HEK293 (cell line): ENCODE data around the gene NBPF20.
A peak's percentile ranks its signal among the peaks of the same experiment; 100 is the strongest.
"Not testable (repeated sequence)": the region's sequence is repeated elsewhere in the genome, so short reads cannot be mapped to it uniquely, and the experiment has no call there.

ENCODE experiments used
- CTCF ChIA-PET: fragments of 350-600 bp; formaldehyde crosslinking; extraction: SDS; loops from one replicate; lab custom pipeline; 2021; ENCODE audit warnings: antibody characterized with exemption; lab: Yijun Ruan, JAX
- POLR2A ChIA-PET: fragments of 300-600 bp; formaldehyde crosslinking; extraction: SDS; loops from one replicate; lab custom pipeline; 2020; ENCODE audit warnings: antibody characterized with exemption, inconsistent platforms; lab: Yijun Ruan, JAX
- H3K27ac ChIP-seq: fragments of 200-500 bp; sonication (Bioruptor generic); 2 replicates; pipeline ENCODE4 v1.5.1; 2014; ENCODE audit warnings: low read depth, low read length, control low read depth, inconsistent platforms; ENCODE audit errors: extremely low read depth
- H3K36me3 ChIP-seq, 2 experiments: fragments of 200-500 bp in 1 of 2; sonication (Bioruptor generic) in 1 of 2; 1 replicate in 1 of 2; 2 replicates in 1 of 2; pipeline ENCODE4 v1.5.1; 2014 to 2017; ENCODE audit warnings: inconsistent platforms in 2 of 2, low read length in 2 of 2; ENCODE audit not compliant: control insufficient read depth in 2 of 2, insufficient read depth in 1 of 2
- H3K4me1 ChIP-seq: fragments of 200-500 bp; sonication (Bioruptor generic); 2 replicates; pipeline ENCODE4 v1.5.1; 2014; ENCODE audit warnings: mild to moderate bottlenecking, low read length, inconsistent platforms; ENCODE audit not compliant: control insufficient read depth, insufficient read depth
- H3K4me3 ChIP-seq: 2 replicates; pipeline ENCODE4 v1.5.1; 2011; ENCODE audit warnings: low read depth, mild to moderate bottlenecking, control low read depth, low read length, moderate library complexity
- H3K9me3 ChIP-seq: fragments of 200-500 bp; sonication (Bioruptor generic); 2 replicates; pipeline ENCODE4 v1.5.1; 2014; ENCODE audit warnings: low read depth, low read length, inconsistent platforms; ENCODE audit not compliant: control insufficient read depth, insufficient read depth
- BCL11A ChIP-seq: fragments of 450-650 bp; formaldehyde crosslinking; IDR thresholded peaks from 2 replicates; pipeline ENCODE4 v1.5.1; 2016; ENCODE audit warnings: low read depth, missing biosample characterization, missing genetic modification characterization
- BCL11B ChIP-seq: fragments of 450-650 bp; formaldehyde crosslinking; IDR thresholded peaks from 2 replicates; pipeline ENCODE4 v1.5.1; 2016; ENCODE audit warnings: low read depth, missing biosample characterization, missing genetic modification characterization
- GLIS2 ChIP-seq: fragments of 450-650 bp; formaldehyde crosslinking; IDR thresholded peaks from 2 replicates; pipeline ENCODE4 v1.5.1; 2016; ENCODE audit warnings: missing biosample characterization, missing genetic modification characterization
- HIC1 ChIP-seq: fragments of 450-650 bp; formaldehyde crosslinking; IDR thresholded peaks from 2 replicates; pipeline ENCODE4 v1.5.1; 2016; ENCODE audit warnings: missing biosample characterization, missing genetic modification characterization
- IKZF3 ChIP-seq: fragments of 450-650 bp; IDR thresholded peaks from 2 replicates; pipeline ENCODE4 v1.5.0; 2018; ENCODE audit warnings: missing biosample characterization, mild to moderate bottlenecking, missing genetic modification characterization, moderate library complexity
- KLF8 ChIP-seq: fragments of 450-650 bp; formaldehyde crosslinking; IDR thresholded peaks from 2 replicates; pipeline ENCODE4 v1.5.1; 2016; ENCODE audit warnings: missing biosample characterization, missing genetic modification characterization
- MZF1 ChIP-seq: fragments of 450-650 bp; formaldehyde crosslinking; IDR thresholded peaks from 2 replicates; pipeline ENCODE4 v1.5.1; 2017; ENCODE audit warnings: missing biosample characterization, missing genetic modification characterization, borderline replicate concordance
- SP3 ChIP-seq: fragments of 450-650 bp; formaldehyde crosslinking; IDR thresholded peaks from 2 replicates; pipeline ENCODE4 v1.5.1; 2016; ENCODE audit warnings: missing biosample characterization, missing genetic modification characterization
- SP7 ChIP-seq: fragments of 450-650 bp; formaldehyde crosslinking; IDR thresholded peaks from 2 replicates; pipeline ENCODE4 v1.5.1; 2016; ENCODE audit warnings: missing biosample characterization, missing genetic modification characterization
- YY1 ChIP-seq: fragments of 450-650 bp; formaldehyde crosslinking; IDR thresholded peaks from 2 replicates; pipeline ENCODE4 v1.5.1; 2018; ENCODE audit warnings: missing biosample characterization, missing genetic modification characterization
- ZBTB11 ChIP-seq: fragments of 450-650 bp; formaldehyde crosslinking; conservative IDR thresholded peaks from 2 replicates; pipeline ENCODE4 v1.5.1; 2016; ENCODE audit warnings: low read depth, missing biosample characterization, missing genetic modification characterization
- ZBTB44 ChIP-seq: fragments of 450-650 bp; IDR thresholded peaks from 2 replicates; pipeline ENCODE4 v1.5.1; 2018; ENCODE audit warnings: missing biosample characterization, mild to moderate bottlenecking, missing genetic modification characterization
- ZBTB48 ChIP-seq: fragments of 450-650 bp; formaldehyde crosslinking; IDR thresholded peaks from 2 replicates; pipeline ENCODE4 v1.5.1; 2016; ENCODE audit warnings: missing biosample characterization, missing genetic modification characterization
- ZBTB8A ChIP-seq: fragments of 450-650 bp; formaldehyde crosslinking; IDR thresholded peaks from 2 replicates; pipeline ENCODE4 v1.5.1; 2016; ENCODE audit warnings: missing biosample characterization, missing genetic modification characterization
- ZEB2 ChIP-seq: fragments of 450-650 bp; formaldehyde crosslinking; IDR thresholded peaks from 2 replicates; pipeline ENCODE4 v1.5.1; 2016; ENCODE audit warnings: missing biosample characterization, missing genetic modification characterization
- ZFP37 ChIP-seq: fragments of 450-650 bp; formaldehyde crosslinking; IDR thresholded peaks from 2 replicates; pipeline ENCODE4 v1.5.1; 2016; ENCODE audit warnings: missing biosample characterization, missing genetic modification characterization
- ZFP69B ChIP-seq: fragments of 450-650 bp; formaldehyde crosslinking; IDR thresholded peaks from 2 replicates; pipeline ENCODE4 v1.5.1; 2016; ENCODE audit warnings: missing biosample characterization, missing genetic modification characterization
- ZNF18 ChIP-seq: fragments of 450-650 bp; formaldehyde crosslinking; IDR thresholded peaks from 2 replicates; pipeline ENCODE4 v1.5.1; 2016; ENCODE audit warnings: missing biosample characterization, missing genetic modification characterization
- ZNF394 ChIP-seq: fragments of 450-650 bp; formaldehyde crosslinking; IDR thresholded peaks from 2 replicates; pipeline ENCODE4 v1.5.1; 2016; ENCODE audit warnings: missing biosample characterization, missing genetic modification characterization, mild to moderate bottlenecking, moderate library complexity, borderline replicate concordance
- ZNF600 ChIP-seq: fragments of 450-650 bp; formaldehyde crosslinking; IDR thresholded peaks from 2 replicates; pipeline ENCODE4 v1.5.1; 2016; ENCODE audit warnings: missing biosample characterization, missing genetic modification characterization
- ZNF660 ChIP-seq: fragments of 450-650 bp; IDR thresholded peaks from 2 replicates; pipeline ENCODE4 v1.5.1; 2018; ENCODE audit warnings: missing biosample characterization, mild to moderate bottlenecking, missing genetic modification characterization
- ZNF692 ChIP-seq: fragments of 450-650 bp; formaldehyde crosslinking; IDR thresholded peaks from 2 replicates; pipeline ENCODE4 v1.5.1; 2016; ENCODE audit warnings: missing biosample characterization, missing genetic modification characterization
- ZSCAN16 ChIP-seq: fragments of 450-650 bp; formaldehyde crosslinking; IDR thresholded peaks from 2 replicates; pipeline ENCODE4 v1.5.1; 2016; ENCODE audit warnings: missing biosample characterization, missing genetic modification characterization
- ZSCAN4 ChIP-seq: fragments of 450-650 bp; formaldehyde crosslinking; IDR thresholded peaks from 2 replicates; pipeline ENCODE4 v1.5.1; 2017; ENCODE audit warnings: missing biosample characterization, missing genetic modification characterization
- ZXDB ChIP-seq: fragments of 450-650 bp; formaldehyde crosslinking; IDR thresholded peaks from 2 replicates; pipeline ENCODE4 v1.5.1; 2016; ENCODE audit warnings: missing biosample characterization, missing genetic modification characterization

The NBPF20 gene

GRCh38 chr1:145465405-145466144 lies 40.2 kb upstream of the NBPF20 start:
- Histone ChIP-seq H3K4me3 (peak overlapping the region; percentile 30), H3K27ac (peak overlapping the region; percentile 84)
- POLR2A ChIA-PET: interaction anchor here (0.9 to 1.0 kb wide), 2 partner anchors 184 to 393 kb away, joined by 5 to 13 read pairs; partner anchors contain the start of gene PIAS3
- H3K4me1 ChIP-seq, H3K36me3 ChIP-seq, CTCF ChIA-PET, H3K9me3 ChIP-seq: not testable (repeated sequence)
- TF ChIP-seq HIC1 (tag by site-specific recombination) (peak; percentile 84), ZBTB44 (peak; percentile 16; the same call in 1 of the 2 replicates), BCL11A (tag by site-specific recombination) (0 out of 2 replicates have a peak, but pooled peaks have one; percentile 36), SP3 (peak; percentile 42; the same call in 1 of the 2 replicates), ZBTB48 (tag by site-specific recombination) (peak; percentile 89), ZFP37 (tag by site-specific recombination) (peak; percentile 76), SP7 (tag by site-specific recombination) (peak; percentile 48), ZSCAN16 (tag by site-specific recombination) (peak; percentile 89), IKZF3 (peak; percentile 95), GLIS2 (tag by site-specific recombination) (peak; percentile 55), ZNF660 (tag by site-specific recombination) (peak; percentile 80), ZFP69B (tag by site-specific recombination) (0 out of 2 replicates have a peak, but pooled peaks have one; percentile 47), ZXDB (tag by site-specific recombination) (peak; percentile 90), ZEB2 (peak; percentile 97), ZSCAN4 (tag by site-specific recombination) (0 out of 2 replicates have a peak, but pooled peaks have one; percentile 24), ZNF18 (0 out of 2 replicates have a peak, but pooled peaks have one; percentile 53), ZNF600 (tag by site-specific recombination) (peak; percentile 73; the same call in 1 of the 2 replicates), YY1 (tag by site-specific recombination) (peak; percentile 42; the same call in 1 of the 2 replicates), ZNF394 (tag by site-specific recombination) (peak; percentile 57; the same call in 1 of the 2 replicates), ZBTB8A (tag by site-specific recombination) (peak; percentile 52; the same call in 1 of the 2 replicates), MZF1 (tag by site-specific recombination) (0 out of 2 replicates have a peak, but pooled peaks have one; percentile 57), KLF8 (tag by site-specific recombination) (peak; percentile 72; the same call in 1 of the 2 replicates), BCL11B (0 out of 2 replicates have a peak, but pooled peaks have one; percentile 29), ZNF692 (tag by site-specific recombination) (peak; percentile 46), ZBTB11 (tag by site-specific recombination) (peak; percentile 50)
